Omental fat pad (tissue), 4 donors: ENCODE results near the gene SLIT1. TPM values are rescaled to one million over a fixed set of nuclear protein-coding genes. Genes with fewer than 3 reads are reported as not detected.

Experiments
- ATAC-seq: fragments of 150-250 bp; one replicate; pipeline ENCODE4 v1.9.1; 2016; ENCODE audit warnings: mild to moderate bottlenecking, moderate library complexity; ENCODE audit not compliant: low FRiP score
- DNase-seq: peaks from one replicate; pipeline ENCODE4 v3.0.0-alpha.2; 2019; ENCODE audit warnings: low spot score
- total RNA-seq, 4 donors: library from RNA; depleted of rRNA; stranded (reverse); fragments of >200 nt; gene quantifications; one replicate each; pipeline ENCODE4 v1.1.0, GENCODE V29; 2016
- TF ChIP-seq, protein P1 (sequence below), 3 donors: fragments of 450-650 bp; IDR thresholded peaks; one replicate each; pipeline ENCODE4 v1.5.1; 2016 to 2017; ENCODE audit warnings: antibody characterized with exemption in 3 of 3, mild to moderate bottlenecking in 3 of 3, moderate library complexity in 2 of 3

The SLIT1 gene
- total RNA-seq, 4 donors from 2014 or later, result 0.12 to 1.1 (median 0.28) TPM

DNA sequence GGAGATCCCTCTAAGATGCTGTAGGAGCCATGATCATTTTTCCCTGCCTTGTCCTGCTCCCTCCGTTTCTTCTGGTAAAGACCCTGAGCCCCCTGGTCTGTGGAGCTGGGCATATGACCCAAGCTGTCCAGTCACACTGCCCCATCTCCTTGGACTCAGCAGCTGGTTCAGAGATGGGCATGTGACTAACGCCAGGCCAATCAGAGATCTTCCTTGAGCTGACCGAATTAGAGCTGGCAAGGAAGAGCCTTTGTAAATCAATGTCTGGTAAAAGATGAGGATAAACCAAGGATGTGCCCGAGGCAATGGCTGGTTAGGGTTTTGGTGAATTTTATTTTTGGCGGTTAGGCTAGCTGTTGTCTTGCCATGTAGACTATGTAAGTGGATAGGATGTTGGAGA is 180.4 kb downstream of the SLIT1 start:
- TF ChIP-seq, protein P1, sequence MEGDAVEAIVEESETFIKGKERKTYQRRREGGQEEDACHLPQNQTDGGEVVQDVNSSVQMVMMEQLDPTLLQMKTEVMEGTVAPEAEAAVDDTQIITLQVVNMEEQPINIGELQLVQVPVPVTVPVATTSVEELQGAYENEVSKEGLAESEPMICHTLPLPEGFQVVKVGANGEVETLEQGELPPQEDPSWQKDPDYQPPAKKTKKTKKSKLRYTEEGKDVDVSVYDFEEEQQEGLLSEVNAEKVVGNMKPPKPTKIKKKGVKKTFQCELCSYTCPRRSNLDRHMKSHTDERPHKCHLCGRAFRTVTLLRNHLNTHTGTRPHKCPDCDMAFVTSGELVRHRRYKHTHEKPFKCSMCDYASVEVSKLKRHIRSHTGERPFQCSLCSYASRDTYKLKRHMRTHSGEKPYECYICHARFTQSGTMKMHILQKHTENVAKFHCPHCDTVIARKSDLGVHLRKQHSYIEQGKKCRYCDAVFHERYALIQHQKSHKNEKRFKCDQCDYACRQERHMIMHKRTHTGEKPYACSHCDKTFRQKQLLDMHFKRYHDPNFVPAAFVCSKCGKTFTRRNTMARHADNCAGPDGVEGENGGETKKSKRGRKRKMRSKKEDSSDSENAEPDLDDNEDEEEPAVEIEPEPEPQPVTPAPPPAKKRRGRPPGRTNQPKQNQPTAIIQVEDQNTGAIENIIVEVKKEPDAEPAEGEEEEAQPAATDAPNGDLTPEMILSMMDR (IDR thresholded peaks at IDR 0.05), result no peak
- ATAC-seq (no peak), DNase-seq (no peak)

DNA sequence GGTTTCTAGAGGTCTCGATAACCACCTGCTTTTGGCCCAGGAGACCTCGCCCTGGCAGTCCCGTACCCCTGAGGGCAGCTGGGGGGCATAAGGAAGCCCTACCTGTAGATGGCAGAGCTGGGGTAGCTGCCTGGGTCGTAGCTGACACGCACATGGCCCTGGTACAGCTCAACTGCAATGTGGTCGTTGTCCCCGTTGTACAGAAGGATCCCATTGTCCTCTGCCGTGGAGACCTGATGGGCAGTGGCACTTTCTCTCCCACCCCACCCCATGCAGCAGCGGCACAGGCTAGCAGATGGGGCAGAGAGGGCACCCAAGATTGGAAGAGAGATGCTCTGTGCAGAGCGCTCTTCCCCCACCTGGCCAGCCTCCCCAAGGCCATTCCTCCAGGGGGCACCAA is 181.2 kb downstream of the SLIT1 start:
- ATAC-seq (no peak), DNase-seq (no peak)
- TF ChIP-seq, protein P1 (IDR thresholded peaks at IDR 0.05), result no peak

DNA sequence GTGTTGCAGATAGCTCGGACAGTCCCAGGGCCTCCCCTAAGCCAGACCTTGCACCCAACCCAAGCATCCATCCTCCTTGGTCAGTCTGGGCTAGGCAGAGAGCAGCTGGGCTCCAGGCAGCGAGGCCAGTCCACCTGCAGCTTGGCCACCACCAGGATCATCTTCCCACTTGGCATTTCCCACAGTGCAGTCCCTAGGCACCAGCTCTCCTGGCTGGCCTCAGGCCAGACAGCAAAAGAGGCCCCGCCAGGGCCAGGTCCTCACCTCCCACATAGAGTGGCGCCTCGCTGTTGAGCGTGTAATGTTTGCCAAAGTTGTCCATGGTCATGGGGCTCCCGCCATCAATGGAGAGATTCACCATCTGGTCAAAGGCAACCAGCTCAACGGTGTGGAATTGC is 182.0 kb downstream of the SLIT1 start:
- TF ChIP-seq, protein P1 (IDR thresholded peaks at IDR 0.05), result no peak
- DNase-seq (no peak), ATAC-seq (no peak)

DNA sequence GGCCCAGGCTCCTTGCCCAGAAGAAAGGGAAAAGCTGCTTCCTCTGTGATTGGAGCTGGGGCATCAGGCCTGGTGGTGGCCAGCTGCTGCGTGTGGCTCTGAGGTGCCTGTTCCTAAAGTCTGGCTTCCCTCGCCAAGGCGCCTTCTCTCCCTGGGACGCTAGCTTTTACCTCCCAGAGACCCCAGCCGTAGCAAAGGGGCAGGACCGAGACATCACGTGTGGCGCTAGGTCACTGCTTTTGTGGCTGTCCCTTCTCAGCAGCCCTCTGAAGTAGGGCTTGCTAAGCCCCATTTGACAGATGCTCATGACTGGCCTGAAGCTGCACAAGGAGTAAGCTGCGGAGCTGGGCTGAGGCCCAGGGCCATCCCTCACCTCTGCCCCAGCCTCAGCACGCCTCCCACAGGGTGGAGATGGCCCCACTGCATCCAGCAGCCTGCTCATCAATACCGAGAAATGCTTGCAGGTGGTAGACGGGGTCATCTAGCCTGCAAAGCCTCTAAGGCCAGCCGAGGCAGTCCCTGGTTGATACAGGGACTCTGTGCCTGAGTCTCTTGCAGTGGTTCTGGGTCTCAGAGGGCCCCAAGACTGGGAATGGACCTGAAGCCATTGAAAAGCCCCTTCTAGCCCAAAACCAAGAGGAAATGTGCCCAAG is 182.5 kb downstream of the SLIT1 start:
- TF ChIP-seq, protein P1 (IDR thresholded peaks at IDR 0.05), result no peak
- ATAC-seq (no peak), DNase-seq (no peak)

DNA sequence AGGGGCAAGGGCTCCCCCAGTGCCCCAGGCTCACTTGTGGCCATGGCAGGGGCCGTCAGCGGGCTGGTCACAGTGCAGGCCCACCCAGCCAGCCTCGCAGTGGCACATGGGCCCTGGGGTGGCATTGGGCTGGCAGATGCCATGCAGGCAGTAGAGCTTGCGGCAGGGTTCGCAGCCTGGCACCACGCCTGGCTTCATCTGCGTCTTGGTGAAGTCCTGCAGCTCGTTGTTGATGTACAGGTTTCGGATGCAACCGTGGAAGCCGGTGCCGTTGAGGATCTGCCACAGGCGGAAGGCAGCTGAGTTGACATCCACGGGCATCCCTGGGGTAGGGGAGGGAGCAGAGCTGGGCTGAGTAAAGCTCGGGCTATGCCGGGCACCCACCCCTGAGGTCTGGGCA is 183.1 kb downstream of the SLIT1 start:
- ATAC-seq (no peak), DNase-seq (no peak)
- TF ChIP-seq, protein P1 (IDR thresholded peaks at IDR 0.05), result no peak

DNA sequence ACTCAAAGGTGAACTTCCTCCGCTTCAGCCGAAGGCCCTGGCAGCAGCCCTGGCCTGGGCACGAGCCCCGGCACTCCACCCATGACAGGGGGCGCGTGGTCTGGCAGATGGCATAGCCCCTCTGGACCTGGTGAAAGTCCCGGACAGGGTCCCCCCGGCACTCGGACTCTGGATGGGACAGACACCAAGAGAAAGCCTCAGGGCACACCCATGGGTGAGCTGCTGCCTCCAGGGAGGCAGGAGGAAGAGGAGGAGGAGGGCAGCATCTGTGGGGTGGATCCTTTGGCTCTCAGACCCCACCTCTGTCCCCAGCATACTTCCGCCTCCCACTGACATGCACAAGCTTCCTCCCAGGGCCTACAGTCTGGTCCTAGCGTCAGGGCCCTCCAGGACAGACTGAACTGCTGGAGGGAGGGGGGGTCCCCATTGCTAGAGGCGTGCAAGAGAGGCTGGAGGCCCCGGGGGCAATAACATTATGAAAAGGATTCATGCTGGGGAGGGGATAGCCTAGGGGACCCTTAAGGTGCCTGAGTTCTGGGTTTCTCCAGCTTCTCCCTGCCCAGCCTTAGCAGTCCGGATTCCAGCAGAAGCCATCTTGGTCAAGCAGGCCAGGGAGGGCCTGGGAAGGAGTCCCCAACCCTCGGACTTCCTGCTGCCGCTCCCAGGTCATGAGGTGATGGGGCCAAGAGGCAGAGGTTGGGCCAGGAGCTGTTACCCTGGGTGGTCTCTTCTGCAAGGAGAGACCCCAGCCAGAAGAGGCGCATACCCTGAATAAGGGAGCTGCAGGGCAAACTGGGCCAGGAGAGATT is 184.4 kb downstream of the SLIT1 start:
- TF ChIP-seq, protein P1 (IDR thresholded peaks at IDR 0.05), result no peak
- DNase-seq (no peak), ATAC-seq (no peak)
